ENCODE results near the gene ZNF438.
A peak's percentile ranks its signal among the peaks of the same experiment; 100 is the strongest.

ZNF438 gene

GRCh38 chr10:30999070-30999712, 32.5 kb downstream of the ZNF438 start:
- Histone ChIP-seq H3K27ac (peak overlapping the region; percentile 15; the same call in 1 of the 2 replicates), H3K9ac (no peak overlapping the region; the same call in 1 of the 2 replicates), H3K4me1 (ENCODE audit: low read depth, poor library complexity, severe bottlenecking) (peaks cover 37% of the 10 kb centered on the region), H3K4me3 (IDR thresholded peaks at IDR 0.05; ENCODE audit: insufficient read depth, low read depth, low read length) (no peak overlapping the region), H4K20me1 (ENCODE audit: insufficient read depth) (no peaks in the 10 kb centered on the region), H3K79me2 (ENCODE audit: insufficient read depth, low read depth) (no peaks in the 10 kb centered on the region), H3K4me2 (peak overlapping the region; percentile 68), H3K36me3 (ENCODE audit: insufficient read depth) (no peaks in the 10 kb centered on the region), H2AFZ (ENCODE audit: low read depth) (0 out of 2 replicates have a peak overlapping the region, but pooled peaks have one; percentile 19), H3K27me3 (ENCODE audit: insufficient read depth, low read depth) (no peaks in the 10 kb centered on the region)
- no peak for TF ChIP-seq CTCF (conservative IDR thresholded peaks at IDR 0.05; ENCODE audit: low read depth, low read length)

DNA sequence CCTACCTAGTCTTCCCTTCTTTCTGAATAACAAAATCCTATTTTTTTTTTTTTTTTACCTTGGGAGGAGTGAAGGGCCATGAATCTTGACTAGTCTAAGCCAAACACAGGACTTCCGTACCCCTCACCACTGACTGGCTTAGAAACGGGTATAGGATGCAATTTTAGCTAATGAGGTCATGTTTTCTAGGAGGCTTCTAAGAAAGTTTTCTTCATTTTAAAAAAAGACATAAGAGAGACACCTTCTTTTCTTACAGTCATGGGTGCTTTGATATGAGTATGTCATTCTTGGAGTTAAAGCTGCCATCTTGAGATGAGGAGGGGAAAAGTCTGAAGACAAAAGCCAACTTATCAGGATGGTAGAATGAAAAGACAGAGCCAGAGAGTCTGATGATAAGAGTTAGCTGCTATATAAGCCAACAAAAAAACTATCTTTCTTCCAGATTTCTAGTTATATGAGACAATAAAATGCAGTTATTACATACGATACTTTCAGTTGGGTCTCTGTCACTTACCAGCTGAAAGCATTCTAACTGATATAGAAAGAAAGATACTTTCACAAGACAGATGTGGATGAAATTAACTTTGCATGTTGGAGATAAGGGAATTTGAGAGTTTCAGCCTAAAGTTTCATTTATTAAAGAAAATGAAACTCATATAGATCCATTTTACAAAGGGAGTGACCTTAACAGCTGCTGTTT, 34.0 kb downstream of the ZNF438 start:
- H3K4me2 ChIP-seq = peak overlapping the region; percentile 68
- peak overlapping the region; percentile 10; the same call in 1 of the 2 replicates for H3K27ac ChIP-seq
- H2AFZ ChIP-seq (ENCODE audit: low read depth) = peak overlapping the region; percentile 41; the same call in 1 of the 2 replicates
- peaks cover 35% of the 10 kb centered on the region for H3K4me1 ChIP-seq (ENCODE audit: low read depth, poor library complexity, severe bottlenecking)
- no peak overlapping the region for H3K4me3 ChIP-seq (IDR thresholded peaks at IDR 0.05; ENCODE audit: insufficient read depth, low read depth, low read length)
- no peak overlapping the region; the same call in 1 of the 2 replicates for H3K9ac ChIP-seq
- H3K79me2 ChIP-seq (ENCODE audit: insufficient read depth, low read depth) = no peaks in the 10 kb centered on the region
- H3K27me3 ChIP-seq (ENCODE audit: insufficient read depth, low read depth) = no peaks in the 10 kb centered on the region
- H4K20me1 ChIP-seq (ENCODE audit: insufficient read depth) = no peaks in the 10 kb centered on the region
- no peak for TF ChIP-seq CTCF (conservative IDR thresholded peaks at IDR 0.05; ENCODE audit: low read depth, low read length)
- H3K36me3 ChIP-seq (ENCODE audit: insufficient read depth) = no peaks in the 10 kb centered on the region

GRCh38 chr10:30996481-30997005, 35.1 kb downstream of the ZNF438 start:
- Histone ChIP-seq H3K4me1 (ENCODE audit: low read depth, poor library complexity, severe bottlenecking) (peaks cover 35% of the 10 kb centered on the region), H3K27ac (no peak overlapping the region), H3K9ac (no peak overlapping the region), H3K36me3 (ENCODE audit: insufficient read depth) (no peaks in the 10 kb centered on the region), H4K20me1 (ENCODE audit: insufficient read depth) (no peaks in the 10 kb centered on the region), H3K4me2 (no peak overlapping the region), H2AFZ (ENCODE audit: low read depth) (no peak overlapping the region), H3K4me3 (IDR thresholded peaks at IDR 0.05; ENCODE audit: insufficient read depth, low read depth, low read length) (no peak overlapping the region), H3K79me2 (ENCODE audit: insufficient read depth, low read depth) (no peaks in the 10 kb centered on the region), H3K27me3 (ENCODE audit: insufficient read depth, low read depth) (no peaks in the 10 kb centered on the region)
- TF ChIP-seq CTCF (conservative IDR thresholded peaks at IDR 0.05; ENCODE audit: low read depth, low read length) = no peak

- no peak overlapping the region for H3K9ac ChIP-seq
- no peaks in the 10 kb centered on the region for H3K79me2 ChIP-seq (ENCODE audit: insufficient read depth, low read depth)
- H3K4me2 ChIP-seq = no peak overlapping the region
- H4K20me1 ChIP-seq (ENCODE audit: insufficient read depth) = no peaks in the 10 kb centered on the region
- no peak overlapping the region for H2AFZ ChIP-seq (ENCODE audit: low read depth)
- H3K36me3 ChIP-seq (ENCODE audit: insufficient read depth) = no peaks in the 10 kb centered on the region
- H3K27me3 ChIP-seq (ENCODE audit: insufficient read depth, low read depth) = no peaks in the 10 kb centered on the region
- H3K4me3 ChIP-seq (IDR thresholded peaks at IDR 0.05; ENCODE audit: insufficient read depth, low read depth, low read length) = no peak overlapping the region
- TF ChIP-seq CTCF (conservative IDR thresholded peaks at IDR 0.05; ENCODE audit: low read depth, low read length) = no peak
- H3K4me1 ChIP-seq (ENCODE audit: low read depth, poor library complexity, severe bottlenecking) = peaks cover 31% of the 10 kb centered on the region
- H3K27ac ChIP-seq = no peak overlapping the region
Observed at GRCh38 chr10:30995081-30995770, 36.4 kb downstream of the ZNF438 start.
